HCT116 (cell line): ENCODE measurements around the gene MRPS27. TPM values are rescaled to one million over a fixed set of nuclear protein-coding genes. Genes with fewer than 3 reads are reported as not detected.

Experiments used
- ATAC-seq: fragments of 200-7000 bp; cut with Tn5 transposase; 2 replicates; pipeline ENCODE4 v1.9.1; 2020; ENCODE audit warnings: mild to moderate bottlenecking, moderate library complexity
- BruUV-seq: library from RNA; stranded (reverse); fragments of 400-500 nt; replicated peaks from 2 replicates; lab custom pipeline; 2021; lab: Mats Ljungman, UMichigan
- CTCF ChIA-PET: fragments of 300-600 bp; sonication (Branson Sonifier 250); formaldehyde crosslinking; loops from one replicate; lab custom pipeline; 2021; ENCODE audit warnings: antibody characterized with exemption; lab: Charles Lee
- POLR2A ChIA-PET: fragments of 300-600, 350-600 bp; sonication (Branson Sonifier 250); formaldehyde crosslinking; loops from one replicate; lab custom pipeline; 2021; ENCODE audit warnings: antibody characterized with exemption; lab: Charles Lee
- RAD21 ChIA-PET, 2 experiments: fragments of 300-600 bp; sonication (Branson Sonifier 250); formaldehyde crosslinking; loops; one replicate each; lab custom pipeline; 2023; ENCODE audit warnings: low total read pairs in 2 of 2; ENCODE audit not compliant: uncharacterized antibody in 2 of 2, unreplicated experiment in 2 of 2, low non-redundant PET in 1 of 2; lab: Charles Lee
- DNase-seq: peaks from one replicate; pipeline ENCODE4 v3.0.0-alpha.2; 2010; ENCODE audit warnings: low read depth, low spot score
- H2AFZ ChIP-seq: fragments of 200-600 bp; shearing (Covaris generic), sonication (generic); 2 replicates; pipeline ENCODE4 v1.6.1; 2017; ENCODE audit warnings: low read depth, mixed run types, mixed read lengths, antibody characterized with exemption, low read length; ENCODE audit not compliant: poor library complexity, severe bottlenecking
- H3K27ac ChIP-seq: 2 replicates; pipeline ENCODE4 v1.5.1; 2012; ENCODE audit warnings: low read depth, low read length
- H3K27me3 ChIP-seq: fragments of 200-600 bp; sonication (generic); 2 replicates; pipeline ENCODE4 v1.6.1; 2016; ENCODE audit warnings: mixed run types, low read length, mixed read lengths; ENCODE audit not compliant: insufficient read depth
- H3K36me3 ChIP-seq, 2 experiments: fragments of 200-500 bp in 1 of 2; fragments of 200-600 bp in 1 of 2; sonication (Bioruptor generic) in 1 of 2; sonication (generic) in 1 of 2; 2 replicates each; pipeline versions ENCODE4 v1.5.1 to v1.6.1; 2014 to 2016; ENCODE audit warnings: low read length in 2 of 2, inconsistent platforms in 1 of 2, mixed read lengths in 1 of 2, mixed run types in 1 of 2; ENCODE audit not compliant: insufficient read depth in 2 of 2, control insufficient read depth in 1 of 2
- H3K4me1 ChIP-seq, 2 experiments: fragments of 200-600 bp in 1 of 2; sonication (generic) in 1 of 2; 2 replicates each; pipeline versions ENCODE4 v1.5.1 to v1.6.1; 2012 to 2017; ENCODE audit warnings: low read length in 2 of 2, inconsistent platforms in 1 of 2, mild to moderate bottlenecking in 1 of 2, mixed read lengths in 1 of 2, mixed run types in 1 of 2, moderate library complexity in 1 of 2; ENCODE audit not compliant: insufficient read depth in 2 of 2, control insufficient read depth in 1 of 2
- H3K4me2 ChIP-seq: fragments of 200-600 bp; sonication (generic); 2 replicates; pipeline ENCODE4 v1.6.1; 2017; ENCODE audit warnings: mixed run types, low read length, mixed read lengths
- H3K4me3 ChIP-seq, 2 experiments: fragments of 200-600 bp in 1 of 2; sonication (generic) in 1 of 2; replicated peaks in 1 of 2; 2 replicates each; pipeline ENCODE4 v1.5.1; 2011 to 2016; ENCODE audit warnings: low read length in 2 of 2, control low read depth in 1 of 2, low read depth in 1 of 2, mild to moderate bottlenecking in 1 of 2, mixed read lengths in 1 of 2, mixed run types in 1 of 2
- H3K79me2 ChIP-seq: fragments of 200-600 bp; sonication (generic); 2 replicates; pipeline ENCODE4 v1.6.1; 2017; ENCODE audit warnings: mild to moderate bottlenecking, mixed run types, low read length, moderate library complexity, mixed read lengths; ENCODE audit not compliant: insufficient read depth
- H3K9ac ChIP-seq: fragments of 200-600 bp; sonication (generic); 2 replicates; pipeline ENCODE4 v1.6.1; 2016; ENCODE audit warnings: low read length, mixed read lengths
- H3K9me2 ChIP-seq: fragments of 200-600 bp; sonication (generic), shearing (Covaris generic); 2 replicates; pipeline ENCODE4 v1.6.1; 2017; ENCODE audit warnings: mixed run types, mild to moderate bottlenecking, moderate library complexity; ENCODE audit not compliant: insufficient read depth
- H3K9me3 ChIP-seq, 2 experiments: fragments of 200-500 bp in 1 of 2; fragments of 200-600 bp in 1 of 2; sonication (Bioruptor generic) in 1 of 2; sonication (generic) in 1 of 2; 2 replicates each; pipeline ENCODE4 v1.6.1; 2014 to 2017; ENCODE audit warnings: low read length in 2 of 2, mixed read lengths in 2 of 2, inconsistent platforms in 1 of 2, low read depth in 1 of 2, mild to moderate bottlenecking in 1 of 2, mixed run types in 1 of 2, moderate library complexity in 1 of 2; ENCODE audit not compliant: control insufficient read depth in 1 of 2, insufficient read depth in 1 of 2
- H4K20me1 ChIP-seq: fragments of 200-600 bp; sonication (generic), shearing (Covaris generic); 2 replicates; pipeline ENCODE4 v1.6.1; 2017; ENCODE audit warnings: mixed run types, mild to moderate bottlenecking, moderate library complexity; ENCODE audit not compliant: insufficient read depth
- CTCF ChIP-seq, 3 experiments: fragments of 200-600 bp in 1 of 3; sonication (generic) in 1 of 3; IDR thresholded peaks in 2 of 3; conservative IDR thresholded peaks in 1 of 3; 2 replicates each; pipeline ENCODE4 v1.5.1; 2012 to 2017; ENCODE audit warnings: low read depth in 2 of 3, low read length in 2 of 3, antibody characterized with exemption in 1 of 3, borderline replicate concordance in 1 of 3, control low read depth in 1 of 3, mild to moderate bottlenecking in 1 of 3, mixed read lengths in 1 of 3, mixed run types in 1 of 3, moderate library complexity in 1 of 3; ENCODE audit not compliant: insufficient read depth in 1 of 3
- EGR1 ChIP-seq: IDR thresholded peaks from 2 replicates; pipeline ENCODE4 v1.6.1; 2012; ENCODE audit warnings: low read depth
- FOSL1 ChIP-seq: IDR thresholded peaks from 2 replicates; pipeline ENCODE4 v1.6.1; 2012; ENCODE audit warnings: low read depth
- JUND ChIP-seq: IDR thresholded peaks from 2 replicates; pipeline ENCODE4 v1.6.1; 2012
- POLR2AphosphoS5 ChIP-seq: IDR thresholded peaks from 2 replicates; pipeline ENCODE4 v1.6.1; 2011; ENCODE audit warnings: mild to moderate bottlenecking, low read depth, low read length, moderate library complexity
- SIN3A ChIP-seq: IDR thresholded peaks from 2 replicates; pipeline ENCODE4 v1.6.1; 2012; ENCODE audit warnings: low read depth
- TCF7L2 ChIP-seq: IDR thresholded peaks from 2 replicates; pipeline ENCODE4 v1.7.0; 2011; ENCODE audit warnings: borderline replicate concordance, inconsistent platforms; ENCODE audit not compliant: insufficient read depth, insufficient read length; ENCODE audit errors: extremely low read depth
- ZNF274 ChIP-seq: fragments of 200-500 bp; sonication (Bioruptor generic); IDR thresholded peaks from 2 replicates; pipeline ENCODE4 v1.6.1; 2014; ENCODE audit warnings: mild to moderate bottlenecking, low read depth, low read length, inconsistent platforms
- intact Hi-C: fragments of 100-400 bp; cut with micrococcal nuclease; formaldehyde crosslinking; loops from 2 replicates; pipeline ENCODE4 v1.10.0; 2022
- total RNA-seq: library from RNA; stranded (reverse); gene quantifications from one replicate; pipeline ENCODE4 v1.2.1, GENCODE V29; 2021; ENCODE audit not compliant: unreplicated experiment
- TF ChIP-seq, protein P1 (sequence below): IDR thresholded peaks from 2 replicates; pipeline ENCODE4 v1.6.1; 2011; ENCODE audit warnings: mild to moderate bottlenecking, low read length, moderate library complexity; ENCODE audit not compliant: insufficient replicate concordance; ENCODE audit errors: extremely low read depth

MRPS27 gene
- total RNA-seq, 1 experiment from 2014 or later = 113 TPM

DNA sequence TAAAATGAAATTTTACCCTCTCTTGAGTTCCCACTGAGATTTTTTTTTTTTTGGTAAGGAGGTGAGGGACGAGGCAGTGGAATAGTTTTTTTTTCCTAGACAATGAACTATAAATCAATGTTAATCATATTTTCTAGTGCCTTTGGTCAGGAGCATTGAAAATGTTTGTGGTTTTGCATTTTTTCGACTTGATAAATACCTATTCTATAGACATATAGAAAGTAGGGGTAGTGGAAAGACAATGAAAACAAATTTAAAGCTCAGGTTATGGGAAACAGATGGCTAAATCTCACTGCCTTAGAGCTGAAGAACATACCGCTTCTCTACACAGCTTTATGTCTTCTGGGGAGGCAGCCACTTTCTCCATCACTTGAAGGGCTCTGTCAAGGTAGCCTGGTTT is 94.3 kb downstream of the MRPS27 start (continued):
- no peak for TF ChIP-seq CTCF (IDR thresholded peaks at IDR 0.05 in 2 of 3, conservative IDR thresholded peaks at IDR 0.05 in 1 of 3; ENCODE audit: borderline replicate concordance in 1 of 3, insufficient read depth in 1 of 3, low read depth in 2 of 3, low read length in 2 of 3)
- TF ChIP-seq, protein P1, sequence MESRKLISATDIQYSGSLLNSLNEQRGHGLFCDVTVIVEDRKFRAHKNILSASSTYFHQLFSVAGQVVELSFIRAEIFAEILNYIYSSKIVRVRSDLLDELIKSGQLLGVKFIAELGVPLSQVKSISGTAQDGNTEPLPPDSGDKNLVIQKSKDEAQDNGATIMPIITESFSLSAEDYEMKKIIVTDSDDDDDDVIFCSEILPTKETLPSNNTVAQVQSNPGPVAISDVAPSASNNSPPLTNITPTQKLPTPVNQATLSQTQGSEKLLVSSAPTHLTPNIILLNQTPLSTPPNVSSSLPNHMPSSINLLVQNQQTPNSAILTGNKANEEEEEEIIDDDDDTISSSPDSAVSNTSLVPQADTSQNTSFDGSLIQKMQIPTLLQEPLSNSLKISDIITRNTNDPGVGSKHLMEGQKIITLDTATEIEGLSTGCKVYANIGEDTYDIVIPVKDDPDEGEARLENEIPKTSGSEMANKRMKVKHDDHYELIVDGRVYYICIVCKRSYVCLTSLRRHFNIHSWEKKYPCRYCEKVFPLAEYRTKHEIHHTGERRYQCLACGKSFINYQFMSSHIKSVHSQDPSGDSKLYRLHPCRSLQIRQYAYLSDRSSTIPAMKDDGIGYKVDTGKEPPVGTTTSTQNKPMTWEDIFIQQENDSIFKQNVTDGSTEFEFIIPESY = no peak
- no peak for TF ChIP-seq EGR1
- TF ChIP-seq SIN3A = no peak
- TF ChIP-seq ZNF274 = no peak
- TF ChIP-seq JUND = no peak
- no peak for TF ChIP-seq POLR2AphosphoS5

- Histone ChIP-seq H3K9me3 (no peaks in the 10 kb centered on the region), H2AFZ (no peak overlapping the region), H3K27me3 (no peaks in the 10 kb centered on the region), H3K4me2 (no peak overlapping the region), H3K4me3 (no peak overlapping the region), H4K20me1 (no peaks in the 10 kb centered on the region), H3K79me2 (no peaks in the 10 kb centered on the region), H3K4me1 (no peaks in the 10 kb centered on the region), H3K9me2 (no peaks in the 10 kb centered on the region), H3K9ac (no peak overlapping the region), H3K36me3 (peaks cover 28 to 51% of the 10 kb centered on the region in 2 experiments), H3K27ac (no peak overlapping the region)
- no TSS peak for BruUV-seq
- ChIA-PET CTCF (no interaction called here), RAD21 (no interaction called here), POLR2A (no interaction called here)
- intact Hi-C loops = loop anchor here (10.0 kb wide), 1 partner anchor 670 kb away; no protein-coding TSS in a partner anchor
- ATAC-seq = no peak
- TF ChIP-seq, protein P1 = no peak
- TF ChIP-seq TCF7L2 (no peak), CTCF (IDR thresholded peaks at IDR 0.05 in 2 of 3, conservative IDR thresholded peaks at IDR 0.05 in 1 of 3; ENCODE audit: borderline replicate concordance in 1 of 3, insufficient read depth in 1 of 3, low read depth in 2 of 3, low read length in 2 of 3) (no peak), FOSL1 (no peak), JUND (no peak)
- no peak for DNase-seq
Observed at GRCh38 chr5:72224946-72225463, 95.0 kb downstream of the MRPS27 start.
